HL-60 (cell line): ENCODE results near the gene FTH1.

ENCODE experiments used
- GABPA ChIP-seq: IDR thresholded peaks from 2 replicates; pipeline ENCODE4 v1.6.1; 2012; ENCODE audit warnings: low read depth
- TF ChIP-seq, protein P1 (sequence below): IDR thresholded peaks from one replicate; pipeline ENCODE4 v1.5.1; 2011; ENCODE audit warnings: low read length, control low read depth, inconsistent platforms; ENCODE audit not compliant: insufficient read depth
- TF ChIP-seq, protein P2 (sequence below): IDR thresholded peaks from 2 replicates; pipeline ENCODE4 v1.6.1; 2012; ENCODE audit warnings: low read depth; ENCODE audit not compliant: insufficient replicate concordance

DNA sequence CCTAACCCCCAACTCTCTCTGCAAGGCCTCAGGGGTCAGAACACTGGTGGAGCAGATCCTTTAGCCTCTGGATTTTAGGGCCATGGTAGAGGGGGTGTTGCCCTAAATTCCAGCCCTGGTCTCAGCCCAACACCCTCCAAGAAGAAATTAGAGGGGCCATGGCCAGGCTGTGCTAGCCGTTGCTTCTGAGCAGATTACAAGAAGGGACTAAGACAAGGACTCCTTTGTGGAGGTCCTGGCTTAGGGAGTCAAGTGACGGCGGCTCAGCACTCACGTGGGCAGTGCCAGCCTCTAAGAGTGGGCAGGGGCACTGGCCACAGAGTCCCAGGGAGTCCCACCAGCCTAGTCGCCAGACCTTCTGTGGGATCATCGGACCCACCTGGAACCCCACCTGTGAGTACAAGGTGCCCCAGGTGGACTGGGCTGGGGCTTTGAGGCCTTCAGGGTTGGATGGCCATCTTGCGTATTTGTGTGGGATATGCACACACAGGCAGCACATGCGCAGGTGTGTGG, 17.3 kb downstream of the FTH1 start, which contains the start of gene BEST1:
- TF ChIP-seq, protein P1, sequence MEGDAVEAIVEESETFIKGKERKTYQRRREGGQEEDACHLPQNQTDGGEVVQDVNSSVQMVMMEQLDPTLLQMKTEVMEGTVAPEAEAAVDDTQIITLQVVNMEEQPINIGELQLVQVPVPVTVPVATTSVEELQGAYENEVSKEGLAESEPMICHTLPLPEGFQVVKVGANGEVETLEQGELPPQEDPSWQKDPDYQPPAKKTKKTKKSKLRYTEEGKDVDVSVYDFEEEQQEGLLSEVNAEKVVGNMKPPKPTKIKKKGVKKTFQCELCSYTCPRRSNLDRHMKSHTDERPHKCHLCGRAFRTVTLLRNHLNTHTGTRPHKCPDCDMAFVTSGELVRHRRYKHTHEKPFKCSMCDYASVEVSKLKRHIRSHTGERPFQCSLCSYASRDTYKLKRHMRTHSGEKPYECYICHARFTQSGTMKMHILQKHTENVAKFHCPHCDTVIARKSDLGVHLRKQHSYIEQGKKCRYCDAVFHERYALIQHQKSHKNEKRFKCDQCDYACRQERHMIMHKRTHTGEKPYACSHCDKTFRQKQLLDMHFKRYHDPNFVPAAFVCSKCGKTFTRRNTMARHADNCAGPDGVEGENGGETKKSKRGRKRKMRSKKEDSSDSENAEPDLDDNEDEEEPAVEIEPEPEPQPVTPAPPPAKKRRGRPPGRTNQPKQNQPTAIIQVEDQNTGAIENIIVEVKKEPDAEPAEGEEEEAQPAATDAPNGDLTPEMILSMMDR: no peak
- TF ChIP-seq, protein P2, sequence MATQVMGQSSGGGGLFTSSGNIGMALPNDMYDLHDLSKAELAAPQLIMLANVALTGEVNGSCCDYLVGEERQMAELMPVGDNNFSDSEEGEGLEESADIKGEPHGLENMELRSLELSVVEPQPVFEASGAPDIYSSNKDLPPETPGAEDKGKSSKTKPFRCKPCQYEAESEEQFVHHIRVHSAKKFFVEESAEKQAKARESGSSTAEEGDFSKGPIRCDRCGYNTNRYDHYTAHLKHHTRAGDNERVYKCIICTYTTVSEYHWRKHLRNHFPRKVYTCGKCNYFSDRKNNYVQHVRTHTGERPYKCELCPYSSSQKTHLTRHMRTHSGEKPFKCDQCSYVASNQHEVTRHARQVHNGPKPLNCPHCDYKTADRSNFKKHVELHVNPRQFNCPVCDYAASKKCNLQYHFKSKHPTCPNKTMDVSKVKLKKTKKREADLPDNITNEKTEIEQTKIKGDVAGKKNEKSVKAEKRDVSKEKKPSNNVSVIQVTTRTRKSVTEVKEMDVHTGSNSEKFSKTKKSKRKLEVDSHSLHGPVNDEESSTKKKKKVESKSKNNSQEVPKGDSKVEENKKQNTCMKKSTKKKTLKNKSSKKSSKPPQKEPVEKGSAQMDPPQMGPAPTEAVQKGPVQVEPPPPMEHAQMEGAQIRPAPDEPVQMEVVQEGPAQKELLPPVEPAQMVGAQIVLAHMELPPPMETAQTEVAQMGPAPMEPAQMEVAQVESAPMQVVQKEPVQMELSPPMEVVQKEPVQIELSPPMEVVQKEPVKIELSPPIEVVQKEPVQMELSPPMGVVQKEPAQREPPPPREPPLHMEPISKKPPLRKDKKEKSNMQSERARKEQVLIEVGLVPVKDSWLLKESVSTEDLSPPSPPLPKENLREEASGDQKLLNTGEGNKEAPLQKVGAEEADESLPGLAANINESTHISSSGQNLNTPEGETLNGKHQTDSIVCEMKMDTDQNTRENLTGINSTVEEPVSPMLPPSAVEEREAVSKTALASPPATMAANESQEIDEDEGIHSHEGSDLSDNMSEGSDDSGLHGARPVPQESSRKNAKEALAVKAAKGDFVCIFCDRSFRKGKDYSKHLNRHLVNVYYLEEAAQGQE: no peak
- TF ChIP-seq GABPA: no peak
